ENCODE data around the gene UBE2E1. TPM values are rescaled to one million over a fixed set of nuclear protein-coding genes. Genes with fewer than 3 reads are reported as not detected.

UBE2E1 gene
- polyA plus RNA-seq, 4 donors: 52.4 to 102 (median 68.4) TPM

DNA sequence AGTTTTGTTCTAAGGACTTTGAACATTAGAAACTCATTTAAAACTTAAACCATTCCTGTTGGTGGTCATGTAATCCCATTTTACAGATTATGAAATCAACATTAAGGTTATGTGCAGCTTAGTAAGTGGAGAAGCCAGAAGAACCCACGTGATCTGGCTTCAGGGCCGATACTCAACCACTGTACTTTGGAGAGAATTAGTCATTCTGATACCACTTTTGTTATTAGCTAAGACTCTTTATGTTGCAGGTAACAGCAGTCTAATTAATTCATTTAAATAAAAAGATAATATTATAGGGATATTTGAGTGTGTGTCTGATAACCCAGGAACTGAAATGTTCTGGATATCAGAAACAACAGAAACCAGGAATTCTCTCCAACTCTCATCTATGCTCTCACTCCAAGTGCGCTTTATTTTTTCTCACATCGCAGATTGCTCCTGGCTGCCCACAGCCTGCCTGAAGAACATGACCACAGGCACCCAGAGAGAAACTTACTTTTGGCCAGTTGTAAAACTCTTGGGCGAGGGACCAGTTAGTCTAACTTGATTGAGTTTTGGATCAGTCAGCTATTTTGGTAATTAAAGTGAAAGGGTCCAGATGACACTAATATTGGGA, 25.2 kb downstream of the UBE2E1 start:
- Histone ChIP-seq H3K4me1 (ENCODE audit: control insufficient read depth in 3 of 3, insufficient read depth in 2 of 3, low read depth in 1 of 3, low read length in 2 of 3) (peaks cover 0 to 4% (median 0%) of the 10 kb centered on the region in 3 donors), H3K36me3 (ENCODE audit: control insufficient read depth in 3 of 3, insufficient read depth in 2 of 3, low read depth in 1 of 3, low read length in 3 of 3) (peaks cover 0 to 12% (median 0%) of the 10 kb centered on the region in 3 donors), H3K27ac (ENCODE audit: low read depth in 1 of 3, low read length in 2 of 3) (no peak overlapping the region), H3K4me3 (ENCODE audit: low read depth in 1 of 3, low read length in 3 of 3) (no peak overlapping the region), H3K9me3 (ENCODE audit: control insufficient read depth in 2 of 2, insufficient read depth in 1 of 2, low read depth in 1 of 2, low read length in 1 of 2) (no peaks in the 10 kb centered on the region), H3K27me3 (ENCODE audit: control insufficient read depth in 3 of 3, insufficient read depth in 3 of 3, low read length in 3 of 3) (no peaks in the 10 kb centered on the region)
- WGBS, 3 donors: 67 to 85% (median 77%) methylated on average over 5 of the region's 5 CpGs
- no peak for FAIRE-seq
- no peak for DNase-seq

DNA sequence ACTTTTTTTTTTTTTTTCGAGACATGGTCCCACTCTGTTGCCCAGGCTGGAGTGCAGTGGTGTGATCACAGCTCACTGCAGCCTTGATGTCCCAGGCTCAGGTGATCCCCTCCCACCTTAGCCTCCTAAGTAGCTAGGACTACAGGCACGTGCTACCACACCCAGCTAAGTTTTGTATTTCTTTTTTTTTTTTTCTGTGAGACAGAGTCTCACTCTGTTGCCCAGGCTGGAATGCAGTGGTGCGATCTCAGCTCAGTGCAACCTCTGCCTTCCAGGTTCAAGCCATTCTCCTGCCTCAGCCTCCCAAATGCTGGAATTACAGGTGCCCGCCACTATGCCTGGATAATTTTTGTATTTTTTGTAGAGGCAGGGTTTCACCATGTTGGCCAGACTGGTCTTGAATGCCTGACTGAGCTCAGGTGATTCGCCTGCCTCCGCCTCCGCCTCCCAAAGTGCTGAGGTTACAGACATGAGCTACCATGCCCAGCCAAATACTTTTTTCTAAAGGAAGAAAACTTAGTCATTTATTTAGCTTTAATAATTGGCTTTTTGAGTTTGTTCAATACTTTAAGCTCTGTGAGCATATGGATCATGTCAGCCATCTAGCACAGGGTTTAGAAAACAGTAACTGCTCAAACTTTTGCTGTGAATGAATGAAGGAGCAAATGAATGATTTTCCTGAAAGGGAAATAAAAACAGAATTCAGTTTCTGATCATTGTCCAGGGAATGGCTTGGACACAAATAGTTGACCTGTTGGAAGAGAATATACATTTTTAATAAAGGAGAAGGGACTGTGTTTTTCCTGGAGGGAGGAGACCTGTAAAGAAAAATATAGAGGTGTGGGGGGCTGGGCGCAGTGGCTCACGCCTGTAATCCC, 26.0 kb downstream of the UBE2E1 start:
- Histone ChIP-seq H3K36me3 (ENCODE audit: control insufficient read depth in 3 of 3, insufficient read depth in 2 of 3, low read depth in 1 of 3, low read length in 3 of 3) (peaks cover 0 to 12% (median 0%) of the 10 kb centered on the region in 3 donors), H3K27ac (ENCODE audit: low read depth in 1 of 3, low read length in 2 of 3) (no peak overlapping the region), H3K27me3 (ENCODE audit: control insufficient read depth in 3 of 3, insufficient read depth in 3 of 3, low read length in 3 of 3) (no peaks in the 10 kb centered on the region), H3K4me3 (ENCODE audit: low read depth in 1 of 3, low read length in 3 of 3) (no peak overlapping the region), H3K4me1 (ENCODE audit: control insufficient read depth in 3 of 3, insufficient read depth in 2 of 3, low read depth in 1 of 3, low read length in 2 of 3) (peaks cover 0 to 8% (median 0%) of the 10 kb centered on the region in 3 donors), H3K9me3 (ENCODE audit: control insufficient read depth in 2 of 2, insufficient read depth in 1 of 2, low read depth in 1 of 2, low read length in 1 of 2) (no peaks in the 10 kb centered on the region)
- DNase-seq (no peak), FAIRE-seq (no peak)
- WGBS, 3 donors: 91 to 93% (median 92%) methylated on average over 9 of the region's 9 CpGs

DNA sequence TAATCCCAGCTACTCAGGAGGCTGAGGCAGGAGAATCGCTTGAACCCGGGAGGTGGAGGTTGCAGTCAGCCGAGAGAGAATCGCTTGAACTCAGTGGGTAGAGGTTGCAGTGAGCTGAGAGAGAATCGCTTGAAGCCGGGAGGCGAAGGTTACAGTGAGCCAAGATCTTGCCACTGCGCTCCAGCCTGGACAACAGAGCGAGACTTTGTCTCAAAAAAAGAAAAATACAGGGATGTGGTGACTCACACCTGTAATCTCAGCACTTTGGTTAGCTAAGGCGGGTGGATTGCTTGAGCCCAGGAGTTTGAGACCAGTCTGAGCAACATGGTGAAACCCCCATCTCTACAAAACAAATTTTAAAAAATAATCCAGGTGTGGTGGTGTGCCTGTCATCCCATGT, 26.8 kb downstream of the UBE2E1 start:
- H3K27me3 ChIP-seq (ENCODE audit: control insufficient read depth in 3 of 3, insufficient read depth in 3 of 3, low read length in 3 of 3): no peaks in the 10 kb centered on the region
- WGBS, 3 donors: 94 to 98% (median 95%) methylated on average over 10 of the region's 10 CpGs
- DNase-seq (no peak), FAIRE-seq (no peak)
- peaks cover 0 to 12% (median 0%) of the 10 kb centered on the region in 3 donors for H3K36me3 ChIP-seq (ENCODE audit: control insufficient read depth in 3 of 3, insufficient read depth in 2 of 3, low read depth in 1 of 3, low read length in 3 of 3)
- H3K9me3 ChIP-seq (ENCODE audit: control insufficient read depth in 2 of 2, insufficient read depth in 1 of 2, low read depth in 1 of 2, low read length in 1 of 2): no peaks in the 10 kb centered on the region
- no peak overlapping the region for H3K4me3 ChIP-seq (ENCODE audit: low read depth in 1 of 3, low read length in 3 of 3)
- H3K4me1 ChIP-seq (ENCODE audit: control insufficient read depth in 3 of 3, insufficient read depth in 2 of 3, low read depth in 1 of 3, low read length in 2 of 3): peaks cover 0 to 8% (median 0%) of the 10 kb centered on the region in 3 donors
- no peak overlapping the region for H3K27ac ChIP-seq (ENCODE audit: low read depth in 1 of 3, low read length in 2 of 3)

DNA sequence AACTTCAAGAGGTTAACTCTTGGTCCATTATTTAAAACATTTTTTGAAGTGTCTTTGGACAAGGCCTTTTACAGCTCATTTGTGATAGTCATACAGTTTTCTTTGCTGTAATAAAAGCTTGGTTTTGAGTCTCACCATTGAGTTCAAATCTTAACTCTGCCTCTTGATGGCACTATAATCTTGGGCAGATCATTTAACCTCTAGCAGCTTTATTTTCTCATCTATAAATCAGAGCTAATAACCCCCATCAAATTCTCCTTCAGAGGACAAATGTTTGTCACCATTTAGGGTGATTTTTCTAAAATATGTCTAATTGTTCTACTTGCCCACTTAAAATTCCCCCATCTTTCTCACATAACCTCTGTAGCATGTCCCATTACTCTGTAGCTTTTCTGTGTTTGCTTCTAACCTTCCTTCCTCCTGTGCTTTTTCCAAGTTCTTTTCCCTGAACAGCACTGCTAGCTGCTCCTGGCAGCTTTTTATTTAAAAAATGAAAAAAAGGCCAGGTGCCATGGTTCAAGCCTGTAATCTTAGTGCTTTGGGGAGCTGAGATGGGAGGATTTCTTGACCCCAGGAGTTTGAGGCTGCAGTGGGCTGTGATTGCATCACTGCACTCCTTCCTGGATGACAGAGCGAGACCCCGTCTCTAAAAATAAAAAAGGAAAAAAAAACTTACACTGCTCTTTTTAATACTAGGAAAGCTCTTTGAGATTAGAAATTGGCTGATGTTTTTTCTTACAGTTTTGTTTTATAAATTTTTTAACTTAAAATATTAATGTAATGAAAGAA, 28.5 kb downstream of the UBE2E1 start:
- FAIRE-seq: no peak
- H3K4me1 ChIP-seq (ENCODE audit: control insufficient read depth in 3 of 3, insufficient read depth in 2 of 3, low read depth in 1 of 3, low read length in 2 of 3): peaks cover 0 to 8% (median 0%) of the 10 kb centered on the region in 3 donors
- WGBS, 3 donors: 80 to 100% (median 98%) methylated on average over 2 of the region's 2 CpGs
- H3K4me3 ChIP-seq (ENCODE audit: low read depth in 1 of 3, low read length in 3 of 3): no peak overlapping the region
- no peak for DNase-seq
- H3K9me3 ChIP-seq (ENCODE audit: control insufficient read depth in 2 of 2, insufficient read depth in 1 of 2, low read depth in 1 of 2, low read length in 1 of 2): no peaks in the 10 kb centered on the region
- peaks cover 0 to 14% (median 0%) of the 10 kb centered on the region in 3 donors for H3K36me3 ChIP-seq (ENCODE audit: control insufficient read depth in 3 of 3, insufficient read depth in 2 of 3, low read depth in 1 of 3, low read length in 3 of 3)
- no peaks in the 10 kb centered on the region for H3K27me3 ChIP-seq (ENCODE audit: control insufficient read depth in 3 of 3, insufficient read depth in 3 of 3, low read length in 3 of 3)
- no peak overlapping the region for H3K27ac ChIP-seq (ENCODE audit: low read depth in 1 of 3, low read length in 2 of 3)

DNA sequence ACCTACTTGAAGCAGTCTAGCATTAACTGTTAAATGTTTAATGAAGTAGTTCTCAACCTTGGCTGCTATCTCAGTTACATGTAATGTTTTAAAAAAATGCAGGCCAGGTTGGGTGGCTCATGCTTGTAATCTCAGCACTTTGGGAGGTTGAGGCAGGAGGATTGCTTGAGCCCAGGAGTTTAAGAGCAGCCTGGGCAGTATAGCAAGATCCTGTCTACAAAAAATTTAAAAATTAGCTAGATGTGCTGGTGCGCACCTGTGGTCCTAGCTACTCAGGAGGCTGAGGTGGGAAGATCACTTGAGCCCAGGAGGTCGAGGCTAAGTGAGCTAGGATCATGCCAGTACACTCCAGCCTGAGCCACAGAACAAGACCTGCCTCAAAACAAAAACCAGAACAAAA, 29.3 kb downstream of the UBE2E1 start:
- FAIRE-seq: no peak

DNA sequence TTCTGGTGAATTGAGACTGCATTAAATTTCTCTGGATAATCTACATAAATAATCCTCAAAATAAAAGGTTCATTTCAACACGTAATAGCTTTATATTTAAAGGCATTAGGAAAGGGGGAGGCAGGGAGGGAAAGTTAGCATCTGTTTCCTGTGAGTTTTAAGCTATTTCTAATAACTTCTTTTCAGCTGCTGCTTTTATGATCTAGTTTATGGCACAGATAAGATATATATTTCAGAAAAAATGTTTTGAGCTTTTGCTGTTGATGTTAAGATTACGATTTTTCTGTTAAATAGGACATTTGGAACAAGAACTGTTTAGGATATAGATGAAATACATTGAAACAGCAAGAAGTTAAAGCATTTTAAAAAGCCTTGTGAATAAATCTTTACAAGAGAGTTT, 30.0 kb downstream of the UBE2E1 start:
- H3K27ac ChIP-seq (ENCODE audit: low read depth in 1 of 3, low read length in 2 of 3): no peak overlapping the region
- 36 to 57% (median 54%) methylated on average over 2 of the region's 2 CpGs for WGBS, 3 donors
- no peaks in the 10 kb centered on the region for H3K27me3 ChIP-seq (ENCODE audit: control insufficient read depth in 3 of 3, insufficient read depth in 3 of 3, low read length in 3 of 3)
- no peaks in the 10 kb centered on the region for H3K9me3 ChIP-seq (ENCODE audit: control insufficient read depth in 2 of 2, insufficient read depth in 1 of 2, low read depth in 1 of 2, low read length in 1 of 2)
- no peak for FAIRE-seq
- no peak for DNase-seq
- H3K36me3 ChIP-seq (ENCODE audit: control insufficient read depth in 3 of 3, insufficient read depth in 2 of 3, low read depth in 1 of 3, low read length in 3 of 3): peaks cover 0 to 12% (median 0%) of the 10 kb centered on the region in 3 donors
- no peak overlapping the region for H3K4me3 ChIP-seq (ENCODE audit: low read depth in 1 of 3, low read length in 3 of 3)
- H3K4me1 ChIP-seq (ENCODE audit: control insufficient read depth in 3 of 3, insufficient read depth in 2 of 3, low read depth in 1 of 3, low read length in 2 of 3): peaks cover 0 to 6% (median 0%) of the 10 kb centered on the region in 3 donors

More for the DNA sequence above, 29.3 kb downstream of the UBE2E1 start:
- peaks cover 0 to 12% (median 0%) of the 10 kb centered on the region in 3 donors for H3K36me3 ChIP-seq (ENCODE audit: control insufficient read depth in 3 of 3, insufficient read depth in 2 of 3, low read depth in 1 of 3, low read length in 3 of 3)
- no peak overlapping the region for H3K27ac ChIP-seq (ENCODE audit: low read depth in 1 of 3, low read length in 2 of 3)
- H3K4me1 ChIP-seq (ENCODE audit: control insufficient read depth in 3 of 3, insufficient read depth in 2 of 3, low read depth in 1 of 3, low read length in 2 of 3): peaks cover 0 to 5% (median 0%) of the 10 kb centered on the region in 3 donors
- no peak overlapping the region for H3K4me3 ChIP-seq (ENCODE audit: low read depth in 1 of 3, low read length in 3 of 3)
- no peak for DNase-seq
- no peaks in the 10 kb centered on the region for H3K9me3 ChIP-seq (ENCODE audit: control insufficient read depth in 2 of 2, insufficient read depth in 1 of 2, low read depth in 1 of 2, low read length in 1 of 2)
- WGBS, 3 donors: 81 to 96% (median 89%) methylated on average over 2 of the region's 2 CpGs
- no peaks in the 10 kb centered on the region for H3K27me3 ChIP-seq (ENCODE audit: control insufficient read depth in 3 of 3, insufficient read depth in 3 of 3, low read length in 3 of 3)

DNA sequence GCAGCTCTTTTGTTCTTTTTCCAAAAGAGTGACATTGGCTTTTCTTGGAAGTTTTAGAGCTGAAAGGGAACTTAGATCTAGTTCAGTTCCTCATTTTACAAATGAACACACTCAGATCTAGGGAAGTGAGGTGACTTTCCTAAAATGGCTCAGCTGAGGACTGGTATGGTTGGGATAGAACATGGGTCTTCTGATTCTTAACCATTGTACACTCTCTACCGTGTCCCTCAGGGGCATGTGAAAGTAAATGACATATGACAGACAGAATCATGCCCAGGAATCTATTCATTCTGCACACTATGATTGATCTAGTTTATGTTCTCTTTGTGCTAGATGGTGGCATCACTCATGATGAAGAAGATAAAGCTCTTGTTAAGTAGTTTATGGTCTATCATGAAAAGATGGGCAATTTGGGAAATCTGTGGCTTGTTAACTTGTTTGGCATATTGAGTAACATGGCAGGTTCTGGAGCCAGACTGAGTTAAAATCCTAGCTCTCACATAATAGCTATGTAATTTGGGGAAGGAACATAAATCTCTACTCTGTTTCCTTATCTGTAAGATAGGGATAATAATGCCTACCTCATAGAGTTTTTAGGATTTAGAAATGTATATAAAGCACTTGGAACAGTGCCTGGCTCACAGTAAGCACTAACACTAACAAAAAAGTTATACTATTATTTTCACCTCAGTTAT, 30.9 kb downstream of the UBE2E1 start:
- H3K27ac ChIP-seq (ENCODE audit: low read depth in 1 of 3, low read length in 2 of 3): no peak overlapping the region
- no peak for FAIRE-seq
- peaks cover 0 to 6% (median 0%) of the 10 kb centered on the region in 3 donors for H3K4me1 ChIP-seq (ENCODE audit: control insufficient read depth in 3 of 3, insufficient read depth in 2 of 3, low read depth in 1 of 3, low read length in 2 of 3)
- H3K9me3 ChIP-seq (ENCODE audit: control insufficient read depth in 2 of 2, insufficient read depth in 1 of 2, low read depth in 1 of 2, low read length in 1 of 2): no peaks in the 10 kb centered on the region
- peaks cover 0 to 9% (median 0%) of the 10 kb centered on the region in 3 donors for H3K36me3 ChIP-seq (ENCODE audit: control insufficient read depth in 3 of 3, insufficient read depth in 2 of 3, low read depth in 1 of 3, low read length in 3 of 3)
- WGBS, 3 donors: 53 to 58% (median 56%) methylated on average over 1 of the region's 1 CpG
- H3K27me3 ChIP-seq (ENCODE audit: control insufficient read depth in 3 of 3, insufficient read depth in 3 of 3, low read length in 3 of 3): no peaks in the 10 kb centered on the region
- no peak for DNase-seq
- H3K4me3 ChIP-seq (ENCODE audit: low read depth in 1 of 3, low read length in 3 of 3): no peak overlapping the region

Data from small intestine (tissue), 7 donors.